KMS-11 (cell line): Measurements from ENCODE around the gene NFIB.

Experiments used
- H2AFZ ChIP-seq: fragments of 200-600 bp; sonication (generic); 2 replicates; pipeline ENCODE4 v1.6.1; 2016; ENCODE audit warnings: antibody characterized with exemption, mixed run types, low read depth
- H3K27ac ChIP-seq: fragments of 200-600 bp; sonication (generic); 2 replicates; pipeline ENCODE4 v1.6.1; 2016; ENCODE audit warnings: mild to moderate bottlenecking, mixed run types
- H3K27me3 ChIP-seq: fragments of 200-600 bp; sonication (generic); 2 replicates; pipeline ENCODE4 v1.6.1; 2017; ENCODE audit warnings: mild to moderate bottlenecking, low read depth, mixed run types, moderate library complexity; ENCODE audit not compliant: insufficient read depth
- H3K36me3 ChIP-seq: fragments of 200-600 bp; sonication (generic); 2 replicates; pipeline ENCODE4 v1.6.1; 2017; ENCODE audit warnings: mild to moderate bottlenecking, mixed run types; ENCODE audit not compliant: insufficient read depth
- H3K4me1 ChIP-seq: fragments of 200-600 bp; sonication (generic); 2 replicates; pipeline ENCODE4 v1.6.1; 2016; ENCODE audit warnings: mild to moderate bottlenecking, low read depth, mixed run types; ENCODE audit not compliant: poor library complexity, severe bottlenecking
- H3K4me2 ChIP-seq: fragments of 200-600 bp; sonication (generic); 2 replicates; pipeline ENCODE4 v1.7.0; 2016; ENCODE audit warnings: mild to moderate bottlenecking, mixed run types
- H3K4me3 ChIP-seq: fragments of 200-600 bp; sonication (generic); IDR thresholded peaks from 2 replicates; pipeline ENCODE4 v1.6.1; 2017; ENCODE audit warnings: low read depth, low read length, mixed read lengths; ENCODE audit not compliant: insufficient read depth
- H3K79me2 ChIP-seq: fragments of 200-600 bp; sonication (generic); 2 replicates; pipeline ENCODE4 v1.6.1; 2016; ENCODE audit warnings: low read depth, mixed run types; ENCODE audit not compliant: insufficient read depth
- H3K9ac ChIP-seq: fragments of 200-600 bp; sonication (generic); 2 replicates; pipeline ENCODE4 v1.6.1; 2016; ENCODE audit warnings: mild to moderate bottlenecking, mixed run types
- H4K20me1 ChIP-seq: fragments of 200-600 bp; sonication (generic); 2 replicates; pipeline ENCODE4 v1.6.1; 2016; ENCODE audit warnings: mild to moderate bottlenecking, mixed run types; ENCODE audit not compliant: insufficient read depth
- TF ChIP-seq, protein P1 (sequence below): fragments of 200-600 bp; sonication (generic); conservative IDR thresholded peaks from 2 replicates; pipeline ENCODE4 v1.6.1; 2017; ENCODE audit warnings: low read depth, mild to moderate bottlenecking, antibody characterized with exemption, low read length, moderate library complexity, mixed read lengths

Gene NFIB

DNA sequence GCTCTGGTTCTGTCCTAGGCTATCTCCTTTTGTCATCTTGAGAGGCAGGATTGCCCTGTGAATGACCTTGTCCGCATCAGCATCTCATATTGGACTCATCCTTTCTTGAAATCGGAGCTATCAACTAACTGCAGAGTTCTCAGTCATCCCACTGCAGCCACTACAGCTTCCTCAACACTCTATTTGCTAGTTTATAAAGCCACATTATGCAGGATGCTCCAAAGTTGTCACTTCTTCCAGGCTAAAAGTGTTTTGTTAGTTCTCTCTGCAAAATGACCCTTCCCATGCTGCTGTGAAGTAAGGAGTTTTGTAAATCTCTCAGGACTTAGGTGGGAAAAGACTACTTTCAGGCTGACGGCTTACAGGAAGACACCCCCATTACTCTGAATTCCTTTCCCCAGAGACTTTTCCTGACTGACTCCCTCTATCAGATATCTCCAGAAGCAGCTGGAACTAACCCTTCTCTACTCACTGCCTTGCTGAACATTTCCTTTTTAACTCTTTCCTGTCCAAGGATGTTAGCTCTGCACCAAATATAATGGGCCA is 257.6 kb downstream of the NFIB start:
- Histone ChIP-seq H4K20me1 (no peaks in the 10 kb centered on the region), H3K4me2 (no peak overlapping the region), H3K4me3 (no peak overlapping the region), H3K27me3 (no peaks in the 10 kb centered on the region), H3K36me3 (no peaks in the 10 kb centered on the region), H3K79me2 (no peaks in the 10 kb centered on the region), H3K4me1 (no peaks in the 10 kb centered on the region), H3K9ac (no peak overlapping the region), H2AFZ (no peak overlapping the region), H3K27ac (no peak overlapping the region)
- TF ChIP-seq, protein P1, sequence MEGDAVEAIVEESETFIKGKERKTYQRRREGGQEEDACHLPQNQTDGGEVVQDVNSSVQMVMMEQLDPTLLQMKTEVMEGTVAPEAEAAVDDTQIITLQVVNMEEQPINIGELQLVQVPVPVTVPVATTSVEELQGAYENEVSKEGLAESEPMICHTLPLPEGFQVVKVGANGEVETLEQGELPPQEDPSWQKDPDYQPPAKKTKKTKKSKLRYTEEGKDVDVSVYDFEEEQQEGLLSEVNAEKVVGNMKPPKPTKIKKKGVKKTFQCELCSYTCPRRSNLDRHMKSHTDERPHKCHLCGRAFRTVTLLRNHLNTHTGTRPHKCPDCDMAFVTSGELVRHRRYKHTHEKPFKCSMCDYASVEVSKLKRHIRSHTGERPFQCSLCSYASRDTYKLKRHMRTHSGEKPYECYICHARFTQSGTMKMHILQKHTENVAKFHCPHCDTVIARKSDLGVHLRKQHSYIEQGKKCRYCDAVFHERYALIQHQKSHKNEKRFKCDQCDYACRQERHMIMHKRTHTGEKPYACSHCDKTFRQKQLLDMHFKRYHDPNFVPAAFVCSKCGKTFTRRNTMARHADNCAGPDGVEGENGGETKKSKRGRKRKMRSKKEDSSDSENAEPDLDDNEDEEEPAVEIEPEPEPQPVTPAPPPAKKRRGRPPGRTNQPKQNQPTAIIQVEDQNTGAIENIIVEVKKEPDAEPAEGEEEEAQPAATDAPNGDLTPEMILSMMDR = no peak

DNA sequence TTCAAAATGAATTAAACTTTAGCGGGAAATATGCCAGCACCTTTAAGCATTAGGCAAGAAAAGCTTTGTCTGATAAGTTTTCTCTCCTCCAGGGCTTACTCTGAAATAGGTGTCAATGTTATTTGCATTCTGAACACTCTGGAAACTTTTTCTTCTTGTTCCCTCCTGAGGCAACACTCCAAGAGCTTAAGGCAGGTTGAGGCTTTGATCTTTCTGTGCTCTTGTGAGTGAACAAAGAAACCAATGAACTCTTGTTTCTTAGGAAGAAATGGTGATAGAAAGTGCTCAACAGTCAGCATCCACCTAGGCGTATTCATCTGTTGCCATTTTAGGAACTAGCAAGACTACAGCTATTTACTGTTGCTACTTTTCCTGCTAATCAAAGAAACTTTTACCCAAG is 259.8 kb downstream of the NFIB start:
- Histone ChIP-seq H3K4me1 (no peaks in the 10 kb centered on the region), H3K4me3 (no peak overlapping the region), H2AFZ (no peak overlapping the region), H4K20me1 (no peaks in the 10 kb centered on the region), H3K4me2 (no peak overlapping the region), H3K27ac (no peak overlapping the region), H3K27me3 (no peaks in the 10 kb centered on the region), H3K36me3 (no peaks in the 10 kb centered on the region), H3K79me2 (no peaks in the 10 kb centered on the region), H3K9ac (no peak overlapping the region)
- TF ChIP-seq, protein P1 = no peak

GRCh38 chr9:14052359-14052758 is 261.6 kb downstream of the NFIB start:
- no peak overlapping the region for H2AFZ ChIP-seq
- no peaks in the 10 kb centered on the region for H3K79me2 ChIP-seq
- no peaks in the 10 kb centered on the region for H4K20me1 ChIP-seq
- no peak overlapping the region for H3K27ac ChIP-seq
- H3K4me2 ChIP-seq = no peak overlapping the region
- no peak overlapping the region for H3K9ac ChIP-seq
- H3K4me1 ChIP-seq = no peaks in the 10 kb centered on the region
- H3K4me3 ChIP-seq = no peak overlapping the region
- H3K36me3 ChIP-seq = no peaks in the 10 kb centered on the region
- TF ChIP-seq, protein P1 = no peak
- H3K27me3 ChIP-seq = no peaks in the 10 kb centered on the region

DNA sequence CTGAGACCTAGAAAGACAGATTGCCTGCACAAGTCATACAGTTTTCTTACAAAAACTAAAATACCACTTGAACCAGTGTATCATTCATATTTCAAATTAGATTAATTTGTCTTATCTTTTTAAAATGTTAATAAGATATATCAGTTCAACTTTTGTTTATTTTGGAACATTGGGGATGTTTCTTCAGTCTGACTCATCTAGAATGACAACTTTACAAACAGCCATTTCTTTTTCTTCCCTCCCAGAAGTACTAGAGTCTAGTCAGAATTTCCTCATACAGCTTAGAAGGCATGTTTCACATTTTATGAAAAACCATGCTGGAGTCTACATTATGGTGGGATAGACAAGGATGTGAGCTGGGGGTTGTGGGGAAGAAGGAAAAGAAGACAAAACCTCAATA is 262.5 kb downstream of the NFIB start:
- H3K4me1 ChIP-seq = no peaks in the 10 kb centered on the region
- H4K20me1 ChIP-seq = no peaks in the 10 kb centered on the region
- H3K79me2 ChIP-seq = no peaks in the 10 kb centered on the region
- H3K36me3 ChIP-seq = no peaks in the 10 kb centered on the region
- TF ChIP-seq, protein P1 = no peak
- H3K4me2 ChIP-seq = no peak overlapping the region
- H2AFZ ChIP-seq = no peak overlapping the region
- H3K4me3 ChIP-seq = no peak overlapping the region
- H3K27ac ChIP-seq = no peak overlapping the region
- H3K9ac ChIP-seq = no peak overlapping the region
- no peaks in the 10 kb centered on the region for H3K27me3 ChIP-seq
